GM23338 (cell line): Measurements from ENCODE around the gene MBNL3. TPM values are rescaled to one million over a fixed set of nuclear protein-coding genes. Genes with fewer than 3 reads are reported as not detected.

Source experiments
- ATAC-seq: fragments of 200-7000 bp; cut with Tn5 transposase; 3 replicates; pipeline ENCODE4 v1.9.1; 2020
- DNase-seq: peaks from one replicate; pipeline ENCODE4 v3.0.0-alpha.2; 2015; ENCODE audit warnings: low spot score
- H2AFZ ChIP-seq: fragments of 200-600 bp; sonication (generic); 2 replicates; pipeline ENCODE4 v1.8.0; 2016; ENCODE audit warnings: antibody characterized with exemption, mild to moderate bottlenecking, moderate library complexity
- H3F3A ChIP-seq: fragments of 200-600 bp; sonication (generic); replicated peaks from 2 replicates; pipeline ENCODE4 v1.8.0; 2017; ENCODE audit warnings: antibody characterized with exemption, mixed run types, low read depth
- H3K27ac ChIP-seq: fragments of 200-600 bp; sonication (generic); 2 replicates; pipeline ENCODE4 v1.6.1; 2016; ENCODE audit warnings: low read depth
- H3K27me3 ChIP-seq: fragments of 200-600 bp; sonication (generic); 2 replicates; pipeline ENCODE4 v1.8.0; 2016; ENCODE audit warnings: mild to moderate bottlenecking, mixed run types, moderate library complexity; ENCODE audit not compliant: insufficient read depth
- H3K36me3 ChIP-seq: fragments of 200-600 bp; sonication (generic); 2 replicates; pipeline ENCODE4 v1.8.0; 2016; ENCODE audit warnings: mild to moderate bottlenecking; ENCODE audit not compliant: insufficient read depth
- H3K4me1 ChIP-seq: fragments of 200-600 bp; sonication (generic); 2 replicates; pipeline ENCODE4 v1.8.0; 2016; ENCODE audit warnings: mild to moderate bottlenecking, moderate library complexity; ENCODE audit not compliant: insufficient read depth
- H3K4me2 ChIP-seq: fragments of 200-600 bp; sonication (generic); 2 replicates; pipeline ENCODE4 v1.7.1; 2017; ENCODE audit warnings: mixed run types
- H3K4me3 ChIP-seq: fragments of 200-600 bp; sonication (generic); 2 replicates; pipeline ENCODE4 v1.6.1; 2016; ENCODE audit warnings: mixed run types
- H3K79me2 ChIP-seq: fragments of 200-600 bp; sonication (generic); replicated peaks from 2 replicates; pipeline ENCODE4 v1.8.0; 2017; ENCODE audit warnings: mild to moderate bottlenecking; ENCODE audit not compliant: insufficient read depth
- H3K9me2 ChIP-seq: fragments of 200-600 bp; sonication (generic); 2 replicates; pipeline ENCODE4 v1.8.0; 2017; ENCODE audit not compliant: insufficient read depth
- H4K20me1 ChIP-seq: fragments of 200-600 bp; sonication (generic); replicated peaks from 2 replicates; pipeline ENCODE4 v1.8.0; 2017; ENCODE audit warnings: mild to moderate bottlenecking; ENCODE audit not compliant: insufficient read depth
- H3K27ac Mint-ChIP-seq: 2 replicates; pipeline ENCODE4 v1.8.0; 2020; ENCODE audit warnings: inconsistent platforms, mild to moderate bottlenecking, moderate library complexity, mixed read lengths
- H3K27me3 Mint-ChIP-seq: 3 replicates; pipeline ENCODE4 v1.8.0; 2022; ENCODE audit warnings: low read depth, mild to moderate bottlenecking, moderate library complexity, mixed read lengths, inconsistent platforms; ENCODE audit not compliant: insufficient read depth, poor library complexity
- H3K36me3 Mint-ChIP-seq: 3 replicates; pipeline ENCODE4 v1.8.0; 2021; ENCODE audit warnings: low read depth, mild to moderate bottlenecking, inconsistent platforms, moderate library complexity, mixed read lengths
- H3K4me1 Mint-ChIP-seq: 3 replicates; pipeline ENCODE4 v1.8.0; 2020; ENCODE audit warnings: mild to moderate bottlenecking, inconsistent platforms, mixed read lengths
- H3K4me3 Mint-ChIP-seq: 3 replicates; pipeline ENCODE4 v1.8.0; 2021; ENCODE audit warnings: moderate library complexity, mild to moderate bottlenecking, inconsistent platforms, mixed read lengths
- H3K9me3 Mint-ChIP-seq: 3 replicates; pipeline ENCODE4 v1.8.0; 2020; ENCODE audit warnings: moderate library complexity, mild to moderate bottlenecking, inconsistent platforms, mixed read lengths
- EZH2 ChIP-seq: fragments of 200-600 bp; sonication (generic); IDR thresholded peaks from one replicate; pipeline ENCODE4 v1.8.0; 2017; ENCODE audit warnings: antibody characterized with exemption, mild to moderate bottlenecking, low read depth; ENCODE audit not compliant: unreplicated experiment
- EZH2phosphoT487 ChIP-seq: fragments of 200-600 bp; sonication (generic); IDR thresholded peaks from one replicate; pipeline ENCODE4 v1.8.1; 2018; ENCODE audit warnings: antibody characterized with exemption; ENCODE audit not compliant: unreplicated experiment
- ZNF114 ChIP-seq: fragments of 250-450 bp; sonication (Bioruptor Pico); IDR thresholded peaks from 2 replicates; pipeline ENCODE4 v1.5.0; 2020; ENCODE audit warnings: mild to moderate bottlenecking, moderate library complexity
- polyA plus RNA-seq: library from polyadenylated mRNA; unstranded; fragments of >200 nt; fragmentation: Nextera tagmentation; extraction: Ambion mirVana; gene quantifications from 2 replicates; pipeline ENCODE4 v1.2.1, GENCODE V29; 2016
- total RNA-seq: library from RNA; depleted of rRNA; stranded (reverse); fragments of >200 nt; shearing (Covaris generic); gene quantifications from 2 replicates; pipeline ENCODE4 v1.2.3, GENCODE V29; 2014
- TF ChIP-seq, protein P1 (sequence below): fragments of 250-450 bp; sonication (Bioruptor Pico); IDR thresholded peaks from 2 replicates; pipeline ENCODE4 v1.5.0; 2020; ENCODE audit warnings: mild to moderate bottlenecking, moderate library complexity
- TF ChIP-seq, protein P2 (sequence below): IDR thresholded peaks from one replicate; pipeline ENCODE4 v1.6.1; 2018; ENCODE audit warnings: antibody characterized with exemption; ENCODE audit not compliant: unreplicated experiment

The MBNL3 gene
- total and polyA plus RNA-seq, 2 experiments from 2014 or later = 2.3 to 2.4 TPM

GRCh38 chrX:132433001-132433400 lies 55.8 kb downstream of the MBNL3 start:
- H3K36me3 ChIP-seq = no peaks in the 10 kb centered on the region
- no peaks in the 10 kb centered on the region for H3K27me3 Mint-ChIP-seq
- peaks cover 12% of the 10 kb centered on the region; the same call in 2 of the 3 replicates for H3K4me1 Mint-ChIP-seq
- 0 out of 2 replicates have a peak, but pooled peaks cover 4% of the 10 kb centered on the region for H3K4me1 ChIP-seq
- no peaks in the 10 kb centered on the region for H3K9me3 Mint-ChIP-seq
- no peak overlapping the region for H3K4me2 ChIP-seq
- no peak overlapping the region for H2AFZ ChIP-seq
- no peak for TF ChIP-seq EZH2
- TF ChIP-seq, protein P1, sequence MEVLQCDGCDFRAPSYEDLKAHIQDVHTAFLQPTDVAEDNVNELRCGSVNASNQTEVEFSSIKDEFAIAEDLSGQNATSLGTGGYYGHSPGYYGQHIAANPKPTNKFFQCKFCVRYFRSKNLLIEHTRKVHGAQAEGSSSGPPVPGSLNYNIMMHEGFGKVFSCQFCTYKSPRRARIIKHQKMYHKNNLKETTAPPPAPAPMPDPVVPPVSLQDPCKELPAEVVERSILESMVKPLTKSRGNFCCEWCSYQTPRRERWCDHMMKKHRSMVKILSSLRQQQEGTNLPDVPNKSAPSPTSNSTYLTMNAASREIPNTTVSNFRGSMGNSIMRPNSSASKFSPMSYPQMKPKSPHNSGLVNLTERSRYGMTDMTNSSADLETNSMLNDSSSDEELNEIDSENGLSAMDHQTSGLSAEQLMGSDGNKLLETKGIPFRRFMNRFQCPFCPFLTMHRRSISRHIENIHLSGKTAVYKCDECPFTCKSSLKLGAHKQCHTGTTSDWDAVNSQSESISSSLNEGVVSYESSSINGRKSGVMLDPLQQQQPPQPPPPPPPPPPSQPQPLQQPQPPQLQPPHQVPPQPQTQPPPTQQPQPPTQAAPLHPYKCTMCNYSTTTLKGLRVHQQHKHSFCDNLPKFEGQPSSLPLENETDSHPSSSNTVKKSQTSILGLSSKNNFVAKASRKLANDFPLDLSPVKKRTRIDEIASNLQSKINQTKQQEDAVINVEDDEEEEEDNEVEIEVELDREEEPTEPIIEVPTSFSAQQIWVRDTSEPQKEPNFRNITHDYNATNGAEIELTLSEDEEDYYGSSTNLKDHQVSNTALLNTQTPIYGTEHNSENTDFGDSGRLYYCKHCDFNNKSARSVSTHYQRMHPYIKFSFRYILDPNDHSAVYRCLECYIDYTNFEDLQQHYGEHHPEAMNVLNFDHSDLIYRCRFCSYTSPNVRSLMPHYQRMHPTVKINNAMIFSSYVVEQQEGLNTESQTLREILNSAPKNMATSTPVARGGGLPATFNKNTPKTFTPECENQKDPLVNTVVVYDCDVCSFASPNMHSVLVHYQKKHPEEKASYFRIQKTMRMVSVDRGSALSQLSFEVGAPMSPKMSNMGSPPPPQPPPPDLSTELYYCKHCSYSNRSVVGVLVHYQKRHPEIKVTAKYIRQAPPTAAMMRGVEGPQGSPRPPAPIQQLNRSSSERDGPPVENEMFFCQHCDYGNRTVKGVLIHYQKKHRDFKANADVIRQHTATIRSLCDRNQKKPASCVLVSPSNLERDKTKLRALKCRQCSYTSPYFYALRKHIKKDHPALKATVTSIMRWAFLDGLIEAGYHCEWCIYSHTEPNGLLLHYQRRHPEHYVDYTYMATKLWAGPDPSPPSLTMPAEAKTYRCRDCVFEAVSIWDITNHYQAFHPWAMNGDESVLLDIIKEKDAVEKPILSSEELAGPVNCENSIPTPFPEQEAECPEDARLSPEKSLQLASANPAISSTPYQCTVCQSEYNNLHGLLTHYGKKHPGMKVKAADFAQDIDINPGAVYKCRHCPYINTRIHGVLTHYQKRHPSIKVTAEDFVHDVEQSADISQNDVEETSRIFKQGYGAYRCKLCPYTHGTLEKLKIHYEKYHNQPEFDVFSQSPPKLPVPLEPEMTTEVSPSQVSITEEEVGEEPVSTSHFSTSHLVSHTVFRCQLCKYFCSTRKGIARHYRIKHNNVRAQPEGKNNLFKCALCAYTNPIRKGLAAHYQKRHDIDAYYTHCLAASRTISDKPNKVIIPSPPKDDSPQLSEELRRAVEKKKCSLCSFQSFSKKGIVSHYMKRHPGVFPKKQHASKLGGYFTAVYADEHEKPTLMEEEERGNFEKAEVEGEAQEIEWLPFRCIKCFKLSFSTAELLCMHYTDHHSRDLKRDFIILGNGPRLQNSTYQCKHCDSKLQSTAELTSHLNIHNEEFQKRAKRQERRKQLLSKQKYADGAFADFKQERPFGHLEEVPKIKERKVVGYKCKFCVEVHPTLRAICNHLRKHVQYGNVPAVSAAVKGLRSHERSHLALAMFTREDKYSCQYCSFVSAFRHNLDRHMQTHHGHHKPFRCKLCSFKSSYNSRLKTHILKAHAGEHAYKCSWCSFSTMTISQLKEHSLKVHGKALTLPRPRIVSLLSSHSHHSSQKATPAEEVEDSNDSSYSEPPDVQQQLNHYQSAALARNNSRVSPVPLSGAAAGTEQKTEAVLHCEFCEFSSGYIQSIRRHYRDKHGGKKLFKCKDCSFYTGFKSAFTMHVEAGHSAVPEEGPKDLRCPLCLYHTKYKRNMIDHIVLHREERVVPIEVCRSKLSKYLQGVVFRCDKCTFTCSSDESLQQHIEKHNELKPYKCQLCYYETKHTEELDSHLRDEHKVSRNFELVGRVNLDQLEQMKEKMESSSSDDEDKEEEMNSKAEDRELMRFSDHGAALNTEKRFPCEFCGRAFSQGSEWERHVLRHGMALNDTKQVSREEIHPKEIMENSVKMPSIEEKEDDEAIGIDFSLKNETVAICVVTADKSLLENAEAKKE (CRISPR knock-in tag) = 0 out of 2 replicates have a peak, but pooled peaks have one; percentile 26
- H4K20me1 ChIP-seq = no peaks in the 10 kb centered on the region
- ATAC-seq = peak; percentile 71; the same call in 2 of the 3 replicates
- DNase-seq = peak; percentile 54
- no peaks in the 10 kb centered on the region for H3K36me3 Mint-ChIP-seq
- H3K79me2 ChIP-seq = no peaks in the 10 kb centered on the region
- H3K9me2 ChIP-seq = no peaks in the 10 kb centered on the region
- H3F3A ChIP-seq = no peaks in the 10 kb centered on the region
- no peaks in the 10 kb centered on the region for H3K27me3 ChIP-seq
- H3K4me3 ChIP-seq = no peak overlapping the region
- H3K4me3 Mint-ChIP-seq = no peak overlapping the region
- no peak overlapping the region for H3K27ac ChIP-seq
- H3K27ac Mint-ChIP-seq = no peak overlapping the region

DNA sequence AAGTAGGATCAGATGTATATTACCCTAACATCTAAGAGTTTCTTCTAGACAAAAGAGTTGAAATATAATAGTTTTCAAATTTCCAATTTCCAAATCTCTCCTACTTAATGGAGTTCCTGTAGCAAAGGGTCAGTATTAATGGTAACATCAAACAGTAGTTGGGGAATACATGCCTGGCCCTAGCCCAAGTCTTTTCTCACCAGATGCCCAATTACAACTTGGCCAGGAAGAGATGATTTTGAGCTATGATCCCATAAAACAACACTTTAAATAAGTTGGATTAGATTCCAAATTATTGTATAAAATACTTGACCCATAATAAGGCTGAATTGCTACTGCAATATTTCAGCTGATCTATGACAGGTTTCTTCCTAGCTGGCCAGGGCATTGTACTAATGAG lies 59.9 kb downstream of the MBNL3 start:
- Mint-ChIP-seq H3K4me1 (peaks cover 22% of the 10 kb centered on the region; the same call in 2 of the 3 replicates), H3K27ac (no peak overlapping the region), H3K36me3 (no peaks in the 10 kb centered on the region), H3K27me3 (peaks cover 1% of the 10 kb centered on the region), H3K4me3 (no peak overlapping the region), H3K9me3 (no peaks in the 10 kb centered on the region)
- ATAC-seq = no peak
- H3K27ac ChIP-seq = no peak overlapping the region
- 0 out of 2 replicates have a peak, but pooled peaks cover 4% of the 10 kb centered on the region for H3K4me1 ChIP-seq
- H4K20me1 ChIP-seq = no peaks in the 10 kb centered on the region
- no peaks in the 10 kb centered on the region for H3K79me2 ChIP-seq
- H3K27me3 ChIP-seq = no peaks in the 10 kb centered on the region
- DNase-seq = no peak
- no peaks in the 10 kb centered on the region for H3K9me2 ChIP-seq
- no peak overlapping the region for H2AFZ ChIP-seq
- H3K4me2 ChIP-seq = no peak overlapping the region
- no peaks in the 10 kb centered on the region for H3F3A ChIP-seq
- no peak overlapping the region for H3K4me3 ChIP-seq
- H3K36me3 ChIP-seq = no peaks in the 10 kb centered on the region
- TF ChIP-seq, protein P2, sequence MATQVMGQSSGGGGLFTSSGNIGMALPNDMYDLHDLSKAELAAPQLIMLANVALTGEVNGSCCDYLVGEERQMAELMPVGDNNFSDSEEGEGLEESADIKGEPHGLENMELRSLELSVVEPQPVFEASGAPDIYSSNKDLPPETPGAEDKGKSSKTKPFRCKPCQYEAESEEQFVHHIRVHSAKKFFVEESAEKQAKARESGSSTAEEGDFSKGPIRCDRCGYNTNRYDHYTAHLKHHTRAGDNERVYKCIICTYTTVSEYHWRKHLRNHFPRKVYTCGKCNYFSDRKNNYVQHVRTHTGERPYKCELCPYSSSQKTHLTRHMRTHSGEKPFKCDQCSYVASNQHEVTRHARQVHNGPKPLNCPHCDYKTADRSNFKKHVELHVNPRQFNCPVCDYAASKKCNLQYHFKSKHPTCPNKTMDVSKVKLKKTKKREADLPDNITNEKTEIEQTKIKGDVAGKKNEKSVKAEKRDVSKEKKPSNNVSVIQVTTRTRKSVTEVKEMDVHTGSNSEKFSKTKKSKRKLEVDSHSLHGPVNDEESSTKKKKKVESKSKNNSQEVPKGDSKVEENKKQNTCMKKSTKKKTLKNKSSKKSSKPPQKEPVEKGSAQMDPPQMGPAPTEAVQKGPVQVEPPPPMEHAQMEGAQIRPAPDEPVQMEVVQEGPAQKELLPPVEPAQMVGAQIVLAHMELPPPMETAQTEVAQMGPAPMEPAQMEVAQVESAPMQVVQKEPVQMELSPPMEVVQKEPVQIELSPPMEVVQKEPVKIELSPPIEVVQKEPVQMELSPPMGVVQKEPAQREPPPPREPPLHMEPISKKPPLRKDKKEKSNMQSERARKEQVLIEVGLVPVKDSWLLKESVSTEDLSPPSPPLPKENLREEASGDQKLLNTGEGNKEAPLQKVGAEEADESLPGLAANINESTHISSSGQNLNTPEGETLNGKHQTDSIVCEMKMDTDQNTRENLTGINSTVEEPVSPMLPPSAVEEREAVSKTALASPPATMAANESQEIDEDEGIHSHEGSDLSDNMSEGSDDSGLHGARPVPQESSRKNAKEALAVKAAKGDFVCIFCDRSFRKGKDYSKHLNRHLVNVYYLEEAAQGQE = no peak
- TF ChIP-seq ZNF114 (CRISPR knock-in tag) (no peak), EZH2phosphoT487 (no peak)
